Measurements from ENCODE around the gene AHNAK2. TPM values are rescaled to one million over a fixed set of nuclear protein-coding genes. Genes with fewer than 3 reads are reported as not detected.
"Not testable (repeated sequence)": the region's sequence is repeated elsewhere in the genome, so short reads cannot be mapped to it uniquely, and the experiment has no call there.

Gene AHNAK2
- total RNA-seq, 1 donor from 2014 or later: 13.7 TPM

DNA sequence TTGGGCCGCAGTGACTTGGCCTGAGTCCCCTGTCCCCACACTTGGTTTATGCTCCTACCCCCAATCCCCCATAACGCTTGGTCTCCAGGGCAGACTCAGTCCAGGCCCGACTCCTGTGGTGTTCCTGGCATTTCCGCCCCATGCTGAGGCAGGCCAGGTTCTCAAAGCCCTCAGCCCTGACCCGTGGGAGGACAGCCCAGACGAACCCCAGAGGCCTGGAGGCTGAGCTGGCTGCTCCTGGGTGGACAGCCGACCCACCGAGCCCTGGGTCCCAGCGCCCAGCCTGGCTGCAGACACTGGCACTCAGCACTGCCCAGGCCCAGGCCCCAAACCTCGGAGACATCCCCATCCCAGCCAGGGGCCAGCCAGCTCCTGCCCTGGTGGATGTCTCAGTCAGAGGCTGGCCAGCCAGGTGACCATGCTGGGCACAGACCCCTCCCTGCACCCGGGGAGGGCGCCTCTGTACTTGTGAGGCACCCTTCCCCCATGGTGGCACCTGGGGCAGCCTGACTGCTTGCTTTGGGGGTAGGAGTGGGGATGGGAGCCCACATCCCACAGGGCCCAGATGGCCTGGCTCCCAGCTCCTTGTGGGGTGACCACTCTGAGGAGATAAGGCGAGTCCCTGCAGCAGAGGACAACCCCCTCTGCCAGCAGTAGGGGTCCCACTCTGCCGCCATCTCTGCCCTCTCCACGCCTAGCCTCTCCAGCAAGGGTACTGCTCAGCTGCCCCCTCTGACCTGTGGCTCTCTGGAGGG is 52.1 kb downstream of the AHNAK2 start:
- Histone ChIP-seq H3K27me3 (no peaks in the 10 kb centered on the region), H3K27ac (no peak overlapping the region), H3K4me3 (no peak overlapping the region), H3K4me1 (no peaks in the 10 kb centered on the region), H3K36me3 (no peaks in the 10 kb centered on the region), H3K9me3 (no peaks in the 10 kb centered on the region)
- no peak for ATAC-seq
- TF ChIP-seq, protein P1, sequence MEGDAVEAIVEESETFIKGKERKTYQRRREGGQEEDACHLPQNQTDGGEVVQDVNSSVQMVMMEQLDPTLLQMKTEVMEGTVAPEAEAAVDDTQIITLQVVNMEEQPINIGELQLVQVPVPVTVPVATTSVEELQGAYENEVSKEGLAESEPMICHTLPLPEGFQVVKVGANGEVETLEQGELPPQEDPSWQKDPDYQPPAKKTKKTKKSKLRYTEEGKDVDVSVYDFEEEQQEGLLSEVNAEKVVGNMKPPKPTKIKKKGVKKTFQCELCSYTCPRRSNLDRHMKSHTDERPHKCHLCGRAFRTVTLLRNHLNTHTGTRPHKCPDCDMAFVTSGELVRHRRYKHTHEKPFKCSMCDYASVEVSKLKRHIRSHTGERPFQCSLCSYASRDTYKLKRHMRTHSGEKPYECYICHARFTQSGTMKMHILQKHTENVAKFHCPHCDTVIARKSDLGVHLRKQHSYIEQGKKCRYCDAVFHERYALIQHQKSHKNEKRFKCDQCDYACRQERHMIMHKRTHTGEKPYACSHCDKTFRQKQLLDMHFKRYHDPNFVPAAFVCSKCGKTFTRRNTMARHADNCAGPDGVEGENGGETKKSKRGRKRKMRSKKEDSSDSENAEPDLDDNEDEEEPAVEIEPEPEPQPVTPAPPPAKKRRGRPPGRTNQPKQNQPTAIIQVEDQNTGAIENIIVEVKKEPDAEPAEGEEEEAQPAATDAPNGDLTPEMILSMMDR (IDR thresholded peaks at IDR 0.05): no peak
- DNase-seq: no peak
- intact Hi-C loops (cut with DNase I): no loop called here

DNA sequence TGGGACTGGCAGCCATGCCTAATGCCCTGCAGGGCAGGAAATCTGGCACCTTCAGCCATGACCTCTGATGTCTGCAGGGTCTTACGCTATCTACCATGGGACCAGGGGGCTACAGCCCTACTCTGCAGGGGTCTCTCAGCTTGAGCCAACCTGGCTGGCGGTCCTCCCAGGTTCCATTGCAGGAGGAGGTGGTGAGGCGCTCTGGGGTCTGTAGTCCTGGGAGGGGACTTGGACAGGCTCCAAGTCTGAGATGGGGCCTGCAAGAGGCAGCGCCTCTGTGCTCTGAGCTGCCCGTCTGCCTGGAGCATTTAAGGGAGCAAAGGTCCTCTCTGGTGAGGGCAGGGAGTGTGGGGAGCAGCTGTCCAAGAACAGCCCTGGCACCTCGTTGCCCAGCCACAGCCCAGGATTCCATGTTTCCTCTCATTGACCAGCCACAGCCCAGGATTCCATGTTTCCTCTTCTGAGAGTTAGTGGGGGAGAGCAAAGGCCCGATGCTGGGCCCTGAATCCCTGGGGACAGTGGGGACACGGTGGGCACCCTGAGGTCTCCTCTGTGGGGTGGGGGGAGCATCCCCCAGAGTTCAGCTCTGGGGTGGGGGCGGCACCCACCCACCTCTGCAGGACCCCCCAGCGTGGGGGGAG is 52.8 kb downstream of the AHNAK2 start:
- intact Hi-C loops (cut with DNase I): no loop called here
- ATAC-seq: no peak
- H3K36me3 ChIP-seq: no peaks in the 10 kb centered on the region
- no peaks in the 10 kb centered on the region for H3K9me3 ChIP-seq
- H3K4me3 ChIP-seq: no peak overlapping the region
- no peaks in the 10 kb centered on the region for H3K4me1 ChIP-seq
- no peak for DNase-seq
- no peak overlapping the region for H3K27ac ChIP-seq
- H3K27me3 ChIP-seq: no peaks in the 10 kb centered on the region
- TF ChIP-seq, protein P1 (IDR thresholded peaks at IDR 0.05): no peak

DNA sequence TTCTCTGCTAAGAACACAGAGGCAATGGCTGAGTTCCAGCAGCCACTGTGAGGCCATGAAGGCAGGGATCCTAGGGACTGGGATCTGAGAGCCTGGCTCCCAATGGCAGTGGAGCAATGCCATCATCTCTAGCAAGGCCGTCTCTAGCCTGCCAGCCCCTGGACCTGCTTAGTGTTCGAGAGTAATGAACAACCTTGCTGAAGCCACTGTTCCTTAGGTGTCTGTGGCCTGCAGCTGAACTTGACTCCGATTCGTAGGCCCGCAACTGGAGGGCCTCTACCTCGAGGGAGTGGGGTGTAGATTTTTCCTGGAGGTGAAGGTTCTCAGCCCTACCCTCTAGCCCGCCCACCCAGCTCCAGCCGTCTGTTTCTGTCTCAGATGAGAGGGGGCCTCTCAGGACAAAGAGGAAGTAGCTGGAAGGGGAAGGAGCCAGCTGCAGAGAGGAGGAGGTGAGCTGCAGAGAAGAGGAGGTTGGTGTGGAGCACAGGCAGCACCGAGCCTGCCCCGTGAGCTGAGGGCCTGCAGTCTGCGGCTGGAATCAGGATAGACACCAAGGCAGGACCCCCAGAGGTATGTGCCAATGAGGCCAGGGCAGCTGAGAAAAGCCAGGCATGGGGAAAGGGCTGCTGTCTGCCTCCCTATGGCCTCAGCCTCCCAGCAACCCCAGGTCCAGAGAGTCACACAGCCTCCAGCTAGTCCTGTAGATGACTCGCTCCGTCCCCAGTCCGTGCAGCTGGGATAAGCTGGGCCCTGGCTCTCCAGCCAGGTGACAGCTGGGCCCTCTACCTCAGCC is 53.6 kb downstream of the AHNAK2 start, which contains the start of gene PLD4:
Gene PLD4, plus strand, starts transcription at position 459 of the 793 bp plus-strand sequence. CDS start 2,262 bp downstream, outside the sequence.
- ATAC-seq (peak; percentile 43), DNase-seq (no peak)
- H3K36me3 ChIP-seq: no peaks in the 10 kb centered on the region
- no peaks in the 10 kb centered on the region for H3K4me1 ChIP-seq
- no peak within 1 kb of the TSS for H3K27ac ChIP-seq
- intact Hi-C loops (cut with DNase I): no loop called here
- no peaks in the 10 kb centered on the region for H3K9me3 ChIP-seq
- TF ChIP-seq, protein P1 (IDR thresholded peaks at IDR 0.05): no peak
- H3K27me3 ChIP-seq: no peaks in the 10 kb centered on the region
- H3K4me3 ChIP-seq: no peak within 1 kb of the TSS

DNA sequence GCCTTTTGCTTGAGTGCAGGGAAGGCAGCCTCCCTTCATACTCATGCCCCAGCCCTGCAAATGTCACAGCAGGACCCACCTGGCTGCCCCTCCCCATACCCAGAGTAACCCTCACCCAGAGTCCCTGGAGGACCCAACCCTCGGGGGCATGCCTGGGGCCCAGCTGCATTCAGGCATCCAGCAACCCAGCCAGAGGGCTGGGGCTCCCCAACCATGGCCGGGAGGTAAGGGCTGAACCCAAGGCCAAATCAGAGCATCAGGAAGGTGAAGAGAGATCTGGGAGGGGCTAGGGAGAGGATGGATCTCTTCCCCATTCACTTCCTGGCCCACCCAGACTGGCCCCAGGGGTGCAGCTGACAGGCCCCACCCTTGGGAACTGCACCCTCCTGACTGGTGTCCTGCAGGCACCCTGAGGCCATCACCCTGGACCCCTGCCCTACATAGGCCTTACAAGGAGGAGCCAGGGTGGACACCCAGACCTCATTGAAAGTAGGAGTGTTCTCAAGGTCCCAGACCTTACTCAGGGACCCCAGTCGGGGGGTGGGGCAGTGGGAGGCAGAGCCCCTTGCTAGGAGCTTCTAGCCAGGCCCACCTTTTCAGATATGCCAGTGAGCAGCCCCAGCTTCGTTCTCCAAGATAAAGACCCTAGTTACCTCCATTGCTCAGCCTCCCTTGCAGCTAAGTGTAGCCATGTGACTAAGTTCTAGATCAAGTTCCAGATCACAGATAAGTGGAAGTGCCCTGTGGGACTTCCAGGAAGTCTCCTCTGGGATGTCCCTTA is 54.3 kb downstream of the AHNAK2 start:
- ATAC-seq: no peak
- TF ChIP-seq, protein P1 (IDR thresholded peaks at IDR 0.05): no peak
- H3K27me3 ChIP-seq: no peaks in the 10 kb centered on the region
- no peaks in the 10 kb centered on the region for H3K9me3 ChIP-seq
- no peak for DNase-seq
- H3K36me3 ChIP-seq: no peaks in the 10 kb centered on the region
- H3K4me1 ChIP-seq: no peaks in the 10 kb centered on the region
- no peak overlapping the region for H3K27ac ChIP-seq
- H3K4me3 ChIP-seq: no peak overlapping the region
- intact Hi-C loops (cut with DNase I): no loop called here

DNA sequence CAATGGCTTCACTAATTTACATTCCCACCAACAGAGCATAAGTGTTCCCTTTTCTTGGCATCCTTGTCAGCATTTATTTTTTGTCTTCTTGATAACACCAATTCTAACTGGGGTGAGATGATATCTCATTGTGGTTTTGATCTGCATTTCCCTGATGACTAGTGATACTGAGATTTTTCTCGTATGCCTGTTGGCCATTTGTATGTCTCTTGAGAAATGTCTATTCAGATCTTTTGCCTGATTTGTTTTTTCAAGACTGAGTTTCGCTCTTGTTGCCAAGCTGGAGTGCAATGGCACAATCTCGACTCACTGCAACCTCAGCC is 58.2 kb downstream of the AHNAK2 start:
- Histone ChIP-seq H3K9me3 (no peaks in the 10 kb centered on the region), H3K27ac (no peak overlapping the region), H3K4me1 (no peaks in the 10 kb centered on the region), H3K36me3 (no peaks in the 10 kb centered on the region), H3K4me3 (no peak overlapping the region), H3K27me3 (no peaks in the 10 kb centered on the region)
- intact Hi-C loops (cut with DNase I): no loop called here
- no peak for DNase-seq
- ATAC-seq: no peak
- TF ChIP-seq, protein P1 (IDR thresholded peaks at IDR 0.05): no peak

DNA sequence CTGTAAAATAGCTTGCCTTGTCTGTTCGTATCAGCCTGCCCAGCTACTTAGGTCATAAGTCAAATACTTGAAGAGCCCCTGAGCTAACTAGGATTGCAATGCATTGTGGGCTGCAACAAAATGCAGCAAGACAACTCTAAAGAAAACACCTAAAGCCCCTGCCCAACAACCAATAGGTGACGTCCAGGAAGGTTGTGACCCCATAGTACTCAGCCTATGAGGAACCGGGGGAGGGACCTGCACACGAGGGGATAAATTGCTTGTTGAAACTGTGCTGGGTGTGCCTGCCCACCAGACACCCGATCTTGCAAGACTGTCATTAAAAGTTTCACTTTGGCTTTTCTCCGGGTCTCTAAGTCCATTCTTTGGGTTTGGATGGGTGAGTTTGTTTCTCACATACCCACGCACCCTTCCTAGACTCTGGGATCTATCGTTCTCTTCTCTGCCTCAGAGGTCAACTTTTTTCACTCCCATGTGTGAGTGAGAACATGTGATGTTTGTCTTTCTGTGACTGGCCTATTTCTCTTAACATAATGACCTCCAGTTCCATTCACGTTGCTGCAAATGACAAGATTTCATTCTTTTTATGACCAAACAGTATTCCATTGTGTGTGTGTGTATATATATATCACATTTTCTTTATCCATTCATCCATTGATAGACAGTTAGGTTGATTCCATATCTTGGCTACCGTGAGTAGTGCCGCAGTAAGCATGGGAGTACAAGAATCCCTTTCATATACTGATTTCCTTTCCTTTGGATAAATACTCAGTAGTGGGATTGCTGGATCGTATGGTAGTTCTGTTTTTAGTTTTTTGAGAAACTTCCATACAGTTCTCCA is 58.8 kb downstream of the AHNAK2 start:
- intact Hi-C loops (cut with DNase I); H3K27ac ChIP-seq; ATAC-seq; H3K36me3 ChIP-seq; DNase-seq; H3K4me1 ChIP-seq; H3K27me3 ChIP-seq; H3K4me3 ChIP-seq; H3K9me3 ChIP-seq: not testable (repeated sequence)
